Adipocyte (in vitro differentiated cells): ENCODE measurements around the gene SRGAP3.
A peak's percentile ranks its signal among the peaks of the same experiment; 100 is the strongest.

Experiments
- DNase-seq: peaks from one replicate; pipeline ENCODE4 v3.0.0-alpha.2; 2015; ENCODE audit warnings: low read depth
- H3K27me3 ChIP-seq: replicated peaks from 2 replicates; pipeline ENCODE4 v1.7.0; 2013; ENCODE audit warnings: mild to moderate bottlenecking, low read length, moderate library complexity; ENCODE audit not compliant: control insufficient read depth, insufficient read depth
- H3K36me3 ChIP-seq: 2 replicates; pipeline ENCODE4 v1.7.0; 2013; ENCODE audit warnings: low read length, mild to moderate bottlenecking, moderate library complexity; ENCODE audit not compliant: control insufficient read depth, insufficient read depth, severe bottlenecking
- H3K4me1 ChIP-seq: 2 replicates; pipeline ENCODE4 v1.7.0; 2013; ENCODE audit warnings: mild to moderate bottlenecking, low read length, moderate library complexity; ENCODE audit not compliant: control insufficient read depth, insufficient read depth
- H3K4me3 ChIP-seq: 2 replicates; pipeline ENCODE4 v1.7.0; 2013; ENCODE audit warnings: mild to moderate bottlenecking, low read length, moderate library complexity
- H3K9ac ChIP-seq: 2 replicates; pipeline ENCODE4 v1.7.0; 2013; ENCODE audit warnings: mild to moderate bottlenecking, low read length, moderate library complexity
- H3K9me3 ChIP-seq: 2 replicates; pipeline ENCODE4 v1.7.0; 2013; ENCODE audit warnings: mild to moderate bottlenecking, low read length, moderate library complexity; ENCODE audit not compliant: control insufficient read depth

SRGAP3 gene

GRCh38 chr3:9136746-9137465 is 112.5 kb downstream of the SRGAP3 start:
- peak overlapping the region; percentile 54 for H3K4me3 ChIP-seq
- no peaks in the 10 kb centered on the region for H3K36me3 ChIP-seq
- peaks cover 17% of the 10 kb centered on the region for H3K4me1 ChIP-seq
- H3K9me3 ChIP-seq, result peaks cover 4% of the 10 kb centered on the region
- H3K9ac ChIP-seq, result peak overlapping the region; percentile 23
- DNase-seq, result no peak
- H3K27me3 ChIP-seq, result no peaks in the 10 kb centered on the region

GRCh38 chr3:9135930-9136525 is 113.4 kb downstream of the SRGAP3 start:
- Histone ChIP-seq H3K27me3 (no peaks in the 10 kb centered on the region), H3K9ac (peak overlapping the region; percentile 23), H3K4me1 (peaks cover 8% of the 10 kb centered on the region), H3K9me3 (peaks cover 4% of the 10 kb centered on the region), H3K36me3 (no peaks in the 10 kb centered on the region), H3K4me3 (peak overlapping the region; percentile 54)
- no peak for DNase-seq

GRCh38 chr3:9135526-9135925 is 113.9 kb downstream of the SRGAP3 start:
- no peak for DNase-seq
- Histone ChIP-seq H3K4me1 (peaks cover 3% of the 10 kb centered on the region), H3K27me3 (no peaks in the 10 kb centered on the region), H3K9me3 (peaks cover 4% of the 10 kb centered on the region), H3K9ac (no peak overlapping the region), H3K4me3 (no peak overlapping the region), H3K36me3 (no peaks in the 10 kb centered on the region)

DNA sequence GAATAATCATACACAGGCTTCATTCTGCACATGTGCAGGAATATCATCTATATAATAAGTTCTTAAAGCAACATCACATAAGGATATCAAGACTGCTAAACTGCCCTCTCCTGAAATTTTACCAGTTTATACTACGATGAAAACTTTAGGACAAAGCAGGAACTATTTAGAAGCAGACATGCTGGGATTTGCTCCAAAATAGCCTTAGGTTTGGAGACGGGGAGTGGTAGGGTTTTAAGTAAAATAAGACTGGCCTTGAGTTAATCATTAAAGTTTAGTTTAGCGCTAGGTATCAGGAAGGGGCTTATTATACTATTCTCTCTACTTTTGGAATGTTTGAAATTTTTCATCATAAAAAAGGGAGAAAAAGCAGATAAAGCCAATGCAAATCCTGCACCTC is 115.8 kb downstream of the SRGAP3 start:
- Histone ChIP-seq H3K4me1 (no peaks in the 10 kb centered on the region), H3K36me3 (no peaks in the 10 kb centered on the region), H3K9ac (no peak overlapping the region), H3K27me3 (no peaks in the 10 kb centered on the region), H3K9me3 (no peaks in the 10 kb centered on the region), H3K4me3 (no peak overlapping the region)
- DNase-seq, result no peak

GRCh38 chr3:9130345-9131305 is 118.8 kb downstream of the SRGAP3 start:
- no peaks in the 10 kb centered on the region for H3K36me3 ChIP-seq
- no peaks in the 10 kb centered on the region for H3K9me3 ChIP-seq
- no peak overlapping the region for H3K4me3 ChIP-seq
- no peak overlapping the region for H3K9ac ChIP-seq
- no peaks in the 10 kb centered on the region for H3K27me3 ChIP-seq
- H3K4me1 ChIP-seq, result no peaks in the 10 kb centered on the region
- DNase-seq, result no peak

- Histone ChIP-seq H3K9me3 (no peaks in the 10 kb centered on the region), H3K9ac (no peak overlapping the region), H3K4me1 (no peaks in the 10 kb centered on the region), H3K27me3 (no peaks in the 10 kb centered on the region), H3K36me3 (no peaks in the 10 kb centered on the region), H3K4me3 (no peak overlapping the region)
- DNase-seq, result no peak
Observed at GRCh38 chr3:9129365-9129764, 120.1 kb downstream of the SRGAP3 start.

DNA sequence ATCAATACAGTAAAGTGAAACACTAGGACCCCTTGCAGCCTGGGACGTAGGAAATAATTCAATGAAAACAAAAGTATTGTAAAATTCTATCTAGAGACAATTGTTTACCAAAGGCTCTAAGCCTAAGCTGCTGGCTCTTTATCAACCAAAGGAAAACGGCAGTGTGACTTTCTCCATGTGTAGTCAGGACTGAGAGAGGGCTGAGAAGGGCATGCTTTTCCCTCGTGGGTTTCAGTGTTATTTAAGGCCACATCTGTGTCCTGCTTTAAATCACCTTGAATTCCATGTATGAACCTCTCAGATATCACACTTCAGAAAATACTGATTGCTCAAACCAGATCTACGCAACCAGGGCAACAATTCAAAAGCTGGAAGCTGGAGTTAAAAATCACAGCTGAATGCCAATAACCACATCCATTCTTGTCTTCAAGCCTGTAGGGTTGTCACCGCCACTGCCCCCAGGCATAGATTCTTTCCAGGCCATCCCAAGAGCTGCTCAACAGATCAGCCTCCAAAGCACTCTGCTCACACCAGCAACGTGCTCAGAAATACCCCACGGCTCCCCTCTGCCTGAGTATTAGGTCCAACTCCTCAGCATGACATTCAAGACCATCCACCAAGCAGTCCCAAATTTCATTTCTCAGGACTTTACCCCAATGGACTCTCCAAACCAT is 124.0 kb downstream of the SRGAP3 start:
- Histone ChIP-seq H3K9ac (no peak overlapping the region), H3K4me3 (no peak overlapping the region), H3K9me3 (no peaks in the 10 kb centered on the region), H3K4me1 (no peaks in the 10 kb centered on the region), H3K27me3 (no peaks in the 10 kb centered on the region), H3K36me3 (no peaks in the 10 kb centered on the region)
- DNase-seq, result no peak

GRCh38 chr3:9124730-9125129 is 124.7 kb downstream of the SRGAP3 start:
- H3K9me3 ChIP-seq, result peaks cover 3% of the 10 kb centered on the region
- no peak overlapping the region for H3K9ac ChIP-seq
- no peak for DNase-seq
- no peaks in the 10 kb centered on the region for H3K4me1 ChIP-seq
- H3K27me3 ChIP-seq, result no peaks in the 10 kb centered on the region
- H3K4me3 ChIP-seq, result no peak overlapping the region
- no peaks in the 10 kb centered on the region for H3K36me3 ChIP-seq

GRCh38 chr3:9123840-9124239 is 125.6 kb downstream of the SRGAP3 start:
- Histone ChIP-seq H3K4me1 (no peaks in the 10 kb centered on the region), H3K9me3 (peaks cover 3% of the 10 kb centered on the region), H3K27me3 (no peaks in the 10 kb centered on the region), H3K4me3 (no peak overlapping the region), H3K36me3 (no peaks in the 10 kb centered on the region), H3K9ac (no peak overlapping the region)
- no peak for DNase-seq

DNA sequence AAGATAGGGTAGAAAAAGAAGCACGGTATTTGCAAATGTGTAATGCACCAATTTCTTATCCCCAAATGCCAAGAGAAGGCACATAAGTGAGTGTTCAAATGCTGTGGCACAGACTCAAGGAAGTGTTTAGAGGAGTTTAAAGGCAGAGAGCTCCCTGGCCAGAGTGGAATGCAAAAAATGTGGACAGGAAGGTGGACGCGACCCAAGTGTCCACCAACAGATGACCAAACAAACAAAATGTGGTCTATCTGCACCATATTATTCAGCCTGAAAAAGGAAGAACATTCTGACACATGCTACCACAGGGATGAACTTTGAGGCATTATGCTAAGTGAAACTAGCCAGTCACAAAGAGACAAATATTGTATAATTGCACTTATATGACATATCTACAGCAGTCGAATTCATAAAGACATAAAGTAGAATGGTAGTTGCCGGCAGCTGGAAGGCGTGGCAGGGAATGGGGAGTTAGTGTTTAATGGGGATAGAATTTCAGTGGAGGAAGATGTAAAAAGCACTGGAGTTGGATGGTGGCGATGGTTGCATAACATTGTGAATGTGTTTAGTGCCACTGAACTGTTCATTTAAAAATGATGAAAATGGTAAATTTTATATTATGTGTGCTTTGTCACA is 126.6 kb downstream of the SRGAP3 start:
- H3K36me3 ChIP-seq, result no peaks in the 10 kb centered on the region
- H3K9ac ChIP-seq, result no peak overlapping the region
- H3K4me1 ChIP-seq, result no peaks in the 10 kb centered on the region
- DNase-seq, result no peak
- no peak overlapping the region for H3K4me3 ChIP-seq
- peaks cover 3% of the 10 kb centered on the region for H3K9me3 ChIP-seq
- H3K27me3 ChIP-seq, result no peaks in the 10 kb centered on the region
